Muscle of back (tissue), 13 donors: ENCODE data around the gene DBF4. TPM values are rescaled to one million over a fixed set of nuclear protein-coding genes. Genes with fewer than 3 reads are reported as not detected.
"Not testable (repeated sequence)": the region's sequence is repeated elsewhere in the genome, so short reads cannot be mapped to it uniquely, and the experiment has no call there.

Experiments
- DNase-seq, 3 donors: peaks; one replicate each; pipeline versions ENCODE4 v3.0.0 to v3.0.0-alpha.2; 2013
- long read RNA-seq, 9 donors: transcript quantifications; one replicate each; lab custom pipeline, GENCODE V29; 2026
- polyA plus RNA-seq, 10 donors: library from polyadenylated mRNA; unstranded; fragments of 120-200 nt; gene quantifications; one replicate each; pipeline ENCODE4 v1.2.1, GENCODE V29; 2013; ENCODE audit not compliant: insufficient read length in 10 of 10

DBF4 gene, protein sequence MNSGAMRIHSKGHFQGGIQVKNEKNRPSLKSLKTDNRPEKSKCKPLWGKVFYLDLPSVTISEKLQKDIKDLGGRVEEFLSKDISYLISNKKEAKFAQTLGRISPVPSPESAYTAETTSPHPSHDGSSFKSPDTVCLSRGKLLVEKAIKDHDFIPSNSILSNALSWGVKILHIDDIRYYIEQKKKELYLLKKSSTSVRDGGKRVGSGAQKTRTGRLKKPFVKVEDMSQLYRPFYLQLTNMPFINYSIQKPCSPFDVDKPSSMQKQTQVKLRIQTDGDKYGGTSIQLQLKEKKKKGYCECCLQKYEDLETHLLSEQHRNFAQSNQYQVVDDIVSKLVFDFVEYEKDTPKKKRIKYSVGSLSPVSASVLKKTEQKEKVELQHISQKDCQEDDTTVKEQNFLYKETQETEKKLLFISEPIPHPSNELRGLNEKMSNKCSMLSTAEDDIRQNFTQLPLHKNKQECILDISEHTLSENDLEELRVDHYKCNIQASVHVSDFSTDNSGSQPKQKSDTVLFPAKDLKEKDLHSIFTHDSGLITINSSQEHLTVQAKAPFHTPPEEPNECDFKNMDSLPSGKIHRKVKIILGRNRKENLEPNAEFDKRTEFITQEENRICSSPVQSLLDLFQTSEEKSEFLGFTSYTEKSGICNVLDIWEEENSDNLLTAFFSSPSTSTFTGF
- 10 to 100 TPM in 9 of 10 donors, 1 to 10 TPM in 1; 7.9 to 17.6 (median 13.2) TPM for polyA plus RNA-seq
- long read RNA-seq, donor 1, result 0 reads
- long read RNA-seq, donor 2, partial matches to known transcripts, result 0 of 2 reads
- long read RNA-seq, donor 2, other reads (novel, unspliced or antisense), result 0 of 2 reads
- long read RNA-seq, donor 3, result 0 reads
- long read RNA-seq, donor 4, partial matches to known transcripts, result 0 of 1 reads
- long read RNA-seq, donor 4, other reads (novel, unspliced or antisense), result 0 of 1 reads
- long read RNA-seq, donor 5, partial matches to known transcripts, result 0 of 2 reads
- long read RNA-seq, donor 5, other reads (novel, unspliced or antisense), result 0 of 2 reads
- long read RNA-seq, donor 6, partial matches to known transcripts, result 0 of 2 reads
- long read RNA-seq, donor 6, other reads (novel, unspliced or antisense), result 0 of 2 reads
- long read RNA-seq, donor 7, partial matches to known transcripts, result 0 of 2 reads
- long read RNA-seq, donor 7, other reads (novel, unspliced or antisense), result 0 of 2 reads
- long read RNA-seq, donor 8, partial matches to known transcripts, result 0 of 2 reads
- long read RNA-seq, donor 8, other reads (novel, unspliced or antisense), result 0 of 2 reads
- long read RNA-seq, donor 9, result 0 reads

DNA sequence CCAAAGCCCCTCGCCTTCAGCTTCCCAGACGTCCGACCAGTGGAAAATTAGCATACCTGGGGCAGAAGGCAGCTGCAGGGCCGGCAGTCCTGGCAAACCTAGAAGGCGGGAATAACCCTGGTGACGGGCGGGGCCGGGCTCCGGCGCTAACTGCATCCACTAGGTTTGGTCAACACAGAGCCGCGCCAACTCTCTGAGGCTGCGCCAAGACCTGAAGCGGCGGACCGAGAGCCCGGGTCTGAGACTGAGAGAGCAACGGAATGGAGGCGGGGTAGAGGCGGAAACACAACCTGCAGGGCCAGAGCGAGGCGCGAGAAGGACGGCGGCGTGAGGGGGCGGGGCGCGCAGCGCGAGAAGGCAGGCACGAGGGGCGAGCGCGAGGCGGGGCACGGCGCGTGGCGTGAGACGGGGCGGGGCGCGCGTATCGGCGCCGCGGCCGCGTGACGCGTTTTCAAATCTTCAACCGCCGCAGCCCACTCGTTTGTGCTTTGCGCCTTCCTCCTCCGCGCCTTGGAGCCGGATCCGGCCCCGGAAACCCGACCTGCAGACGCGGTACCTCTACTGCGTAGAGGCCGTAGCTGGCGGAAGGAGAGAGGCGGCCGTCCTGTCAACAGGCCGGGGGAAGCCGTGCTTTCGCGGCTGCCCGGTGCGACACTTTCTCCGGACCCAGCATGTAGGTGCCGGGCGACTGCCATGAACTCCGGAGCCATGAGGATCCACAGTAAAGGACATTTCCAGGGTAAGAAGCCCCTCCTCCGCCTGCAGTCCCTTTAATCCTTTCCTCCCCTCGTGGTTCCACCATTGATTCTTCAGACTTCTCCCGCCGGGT lies at the start of gene DBF4, which contains the start of gene SLC25A40:
Gene DBF4, plus strand, starts transcription at position 454 of the 829 bp plus-strand sequence. Its CDS starts 240 bp downstream, at position 694.
Gene SLC25A40, minus strand, starts transcription at position 321 of the 829 bp plus-strand sequence. CDS start 17,633 bp downstream, outside the sequence.
- DNase-seq, result peak; percentile 92 to 98 (median 95)

- not testable (repeated sequence) for DNase-seq
Observed at GRCh38 chr7:87828383-87828782, 47.9 kb upstream of the DBF4 start.

GRCh38 chr7:87831097-87831496 lies 45.2 kb upstream of the DBF4 start:
- no peak for DNase-seq

GRCh38 chr7:87833130-87833529 lies 43.2 kb upstream of the DBF4 start:
- DNase-seq, result no peak

- no peak for DNase-seq
Observed at GRCh38 chr7:87837597-87837996, 38.7 kb upstream of the DBF4 start.

GRCh38 chr7:87850836-87851593 lies 25.3 kb upstream of the DBF4 start:
- no peak for DNase-seq

GRCh38 chr7:87852306-87852705 lies 24.0 kb upstream of the DBF4 start:
- no peak for DNase-seq

DNA sequence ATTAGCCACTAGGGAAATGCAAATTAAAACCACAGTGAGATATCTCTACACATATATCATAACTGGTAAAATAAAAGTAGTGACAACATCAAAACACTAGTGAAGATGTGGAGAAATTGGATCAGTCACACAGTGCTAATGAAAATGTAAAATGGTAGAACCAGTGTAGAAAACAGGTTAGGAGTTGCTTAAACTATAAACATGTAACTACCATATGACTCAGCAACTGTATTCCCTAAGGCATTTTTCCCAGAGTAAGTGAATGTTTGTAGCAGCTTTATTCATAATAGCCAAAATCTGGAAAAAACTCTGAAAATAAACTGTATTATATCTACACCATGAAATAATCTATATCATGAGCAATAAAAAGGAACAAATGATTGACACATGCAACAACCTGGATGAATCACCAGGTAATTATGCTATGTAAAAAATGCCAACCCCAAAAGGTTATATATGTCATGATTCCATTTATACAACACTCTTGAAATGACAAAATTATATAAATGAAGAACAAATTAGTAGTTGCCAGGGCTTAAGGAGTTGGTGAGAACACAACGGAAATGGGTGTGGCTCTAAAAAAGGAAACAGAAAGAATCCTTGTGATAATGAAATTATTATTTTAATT lies 22.9 kb upstream of the DBF4 start:
- no peak for DNase-seq

GRCh38 chr7:87858417-87859100 lies 17.7 kb upstream of the DBF4 start:
- DNase-seq, result no peak

- no peak for DNase-seq
Observed at GRCh38 chr7:87866089-87866488, 10.2 kb upstream of the DBF4 start.

GRCh38 chr7:87866533-87866932 lies 9.8 kb upstream of the DBF4 start:
- not testable (repeated sequence) for DNase-seq

- no peak for DNase-seq
Observed at GRCh38 chr7:87870471-87870870, 5.8 kb upstream of the DBF4 start.

DNA sequence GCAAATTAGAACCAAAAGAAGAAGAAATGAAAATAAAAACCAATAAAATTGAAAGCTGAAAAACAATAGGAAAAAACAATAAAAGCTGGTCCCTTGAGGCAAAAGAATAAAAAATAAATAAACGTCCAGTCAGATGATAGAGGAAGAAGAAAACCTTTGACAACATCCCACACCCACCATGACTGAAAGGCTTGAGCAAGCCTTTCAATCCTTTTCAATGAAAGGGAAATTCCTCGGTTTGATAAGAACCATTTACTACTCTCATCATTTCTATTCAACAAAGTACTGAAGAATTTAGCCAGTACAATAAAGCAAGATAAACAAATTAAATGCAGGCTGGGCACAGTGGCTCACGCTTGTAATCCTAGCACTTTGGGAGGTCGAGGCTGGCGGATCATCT lies 3.9 kb upstream of the DBF4 start:
- DNase-seq, result no peak

GRCh38 chr7:87873328-87873727 lies 3.0 kb upstream of the DBF4 start:
- not testable (repeated sequence) for DNase-seq

DNA sequence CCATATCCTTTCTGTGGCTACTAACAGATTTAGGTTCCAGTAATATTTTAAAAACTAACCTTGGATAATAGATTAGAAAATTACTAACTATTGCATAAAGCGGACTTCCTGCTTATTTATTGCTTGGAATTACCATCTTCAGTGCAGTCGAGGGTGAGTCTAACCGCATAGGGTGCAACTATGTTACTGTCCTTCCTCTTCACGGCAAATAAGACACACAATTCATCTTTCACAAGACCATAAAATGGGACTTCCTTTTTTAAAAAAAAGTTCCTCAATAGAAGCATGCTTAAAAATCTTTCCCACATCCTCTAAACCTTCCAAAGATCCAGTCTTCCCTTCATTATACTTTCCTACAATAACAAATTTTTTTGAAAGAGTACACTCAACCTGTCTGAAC lies 2.2 kb upstream of the DBF4 start:
- peak in 1 of 3 donors; percentile 7 for DNase-seq

DNA sequence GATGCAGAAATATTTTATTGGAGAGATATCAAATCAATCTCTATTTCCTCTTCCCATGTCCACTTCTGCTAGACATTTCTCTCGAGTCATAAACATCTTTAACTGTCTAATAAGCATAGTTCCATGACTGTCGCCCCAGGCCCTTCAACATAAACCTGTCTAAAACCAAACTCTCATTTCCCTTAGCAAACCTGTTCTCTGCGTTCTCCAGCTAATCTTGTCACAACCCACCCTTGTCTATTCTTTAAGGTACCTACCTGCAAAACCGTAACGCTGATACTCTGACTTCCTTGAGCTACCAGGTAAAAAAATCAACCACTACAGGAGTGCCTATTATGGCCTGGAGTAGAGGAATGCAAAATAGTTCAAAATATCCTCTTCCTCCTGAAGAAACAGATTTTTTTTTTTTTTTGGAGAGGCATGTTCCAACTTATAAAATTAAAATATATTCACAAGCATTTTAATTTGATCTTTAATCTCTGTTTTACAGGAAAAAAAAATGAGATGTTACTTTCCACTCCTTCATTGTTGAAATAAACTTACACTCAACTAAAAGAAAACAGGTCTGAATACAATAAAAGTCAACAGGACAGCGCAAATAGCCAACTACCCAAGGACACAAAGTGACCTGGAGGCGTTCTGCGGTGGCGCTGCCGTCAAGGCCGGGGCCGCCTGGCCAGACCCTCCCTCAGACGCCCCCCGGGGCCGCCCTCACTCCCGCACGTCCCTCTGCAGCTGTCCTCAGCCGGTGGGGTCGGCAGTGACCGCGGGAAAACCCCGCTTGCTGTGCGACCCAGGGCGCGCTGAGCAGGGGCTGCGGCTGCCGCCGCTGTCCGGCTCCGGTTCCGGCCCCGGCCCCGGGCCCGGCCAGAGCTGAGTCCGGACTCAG lies 898 bp upstream of the DBF4 start:
- DNase-seq, result peak in 1 of 3 donors; percentile 26

DNA sequence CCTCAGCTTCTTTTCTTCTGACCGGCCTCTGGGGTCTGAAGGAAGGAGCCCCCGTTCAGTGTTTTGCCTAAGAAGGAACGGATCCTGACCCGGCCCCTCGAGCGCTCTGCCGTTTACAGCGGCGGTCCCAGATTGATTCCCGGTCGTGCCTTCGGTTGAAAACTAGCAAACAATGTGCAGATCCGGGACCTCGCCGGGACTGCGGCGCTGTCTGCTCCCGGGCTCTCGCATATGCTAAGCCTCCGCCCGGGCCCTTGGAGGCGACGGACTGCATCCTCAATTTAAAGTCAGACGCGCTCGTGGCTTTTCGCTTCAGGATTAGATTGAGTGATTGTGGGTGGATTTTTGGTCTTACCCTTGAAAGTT lies 559 bp downstream of the DBF4 start:
- DNase-seq, result peak in 2 of 3 donors; percentile 49 to 72
